Activated naive CD4-positive, alpha-beta T cell (primary cell): ENCODE data around the gene OR2T27.
"Not testable (repeated sequence)": the region's sequence is repeated elsewhere in the genome, so short reads cannot be mapped to it uniquely, and the experiment has no call there.

ENCODE experiments used
- DNase-seq, 4 experiments: peaks; one replicate each; lab custom pipeline; 2025; lab: John Stamatoyannopoulos, UW

The OR2T27 gene, protein sequence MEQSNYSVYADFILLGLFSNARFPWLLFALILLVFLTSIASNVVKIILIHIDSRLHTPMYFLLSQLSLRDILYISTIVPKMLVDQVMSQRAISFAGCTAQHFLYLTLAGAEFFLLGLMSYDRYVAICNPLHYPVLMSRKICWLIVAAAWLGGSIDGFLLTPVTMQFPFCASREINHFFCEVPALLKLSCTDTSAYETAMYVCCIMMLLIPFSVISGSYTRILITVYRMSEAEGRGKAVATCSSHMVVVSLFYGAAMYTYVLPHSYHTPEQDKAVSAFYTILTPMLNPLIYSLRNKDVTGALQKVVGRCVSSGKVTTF

DNA sequence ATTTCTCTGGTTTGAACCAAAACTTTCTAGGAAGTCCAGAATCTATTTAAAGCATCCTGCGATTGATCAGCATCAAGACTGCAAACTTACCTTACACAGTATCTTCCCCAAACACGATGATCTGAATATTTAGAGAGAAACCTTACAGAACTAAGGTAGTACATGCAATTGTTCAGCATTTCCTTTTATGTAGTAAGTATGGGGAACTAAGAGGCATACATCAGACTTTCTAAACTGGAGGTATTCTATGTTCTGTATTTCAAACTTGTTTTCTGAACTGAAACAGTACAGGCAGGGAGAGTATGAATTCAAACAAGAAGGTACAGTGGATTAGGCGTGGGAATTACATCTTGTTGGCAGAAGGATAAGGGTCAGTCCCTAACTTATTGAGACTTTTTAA, at the start of gene OR2T27:
Gene OR2T27 (minus strand): TSS at position 175 of the 400 bp plus-strand sequence. CDS start 4,644 bp downstream, outside the sequence.
- not testable (repeated sequence) for DNase-seq

DNA sequence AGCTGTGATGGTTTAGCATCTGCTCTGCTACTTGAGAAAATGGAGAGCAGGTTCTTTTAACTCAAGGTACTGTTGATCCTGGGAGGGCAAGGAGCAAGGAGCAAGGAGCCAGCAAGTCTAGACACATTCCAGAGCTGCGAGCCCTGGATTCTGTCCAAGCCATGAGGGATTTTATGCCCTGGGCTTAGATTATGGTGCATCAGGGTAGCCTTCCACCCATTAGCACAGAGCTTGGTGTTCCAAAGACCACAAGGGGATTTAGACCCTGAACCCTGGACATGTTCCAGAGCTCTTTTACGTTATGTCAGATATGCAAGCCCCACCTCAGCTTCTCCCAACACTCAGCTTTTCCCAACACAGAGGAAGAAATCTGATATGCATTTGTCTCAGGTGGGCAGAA, 49.3 kb upstream of the OR2T27 start:
- no peak for DNase-seq

DNA sequence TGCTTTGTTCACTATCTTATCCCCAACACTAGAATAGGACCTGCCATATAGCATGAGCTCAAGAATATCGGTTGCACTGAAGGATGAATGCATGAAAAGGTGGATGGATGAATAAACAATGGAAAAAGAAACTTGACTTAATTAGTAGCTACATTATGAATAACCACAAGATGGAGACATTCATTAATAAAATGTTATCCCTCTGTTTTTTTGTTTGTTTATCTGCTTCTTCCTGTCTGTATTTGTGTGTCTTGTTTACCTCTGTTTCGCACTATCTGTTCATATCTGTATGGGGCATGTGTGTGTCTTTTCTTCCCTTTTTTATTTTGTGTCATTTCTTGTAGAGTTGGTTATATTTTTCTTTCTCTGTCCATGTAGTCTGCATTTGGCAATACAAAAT, 48.3 kb upstream of the OR2T27 start:
- DNase-seq, result no peak

DNA sequence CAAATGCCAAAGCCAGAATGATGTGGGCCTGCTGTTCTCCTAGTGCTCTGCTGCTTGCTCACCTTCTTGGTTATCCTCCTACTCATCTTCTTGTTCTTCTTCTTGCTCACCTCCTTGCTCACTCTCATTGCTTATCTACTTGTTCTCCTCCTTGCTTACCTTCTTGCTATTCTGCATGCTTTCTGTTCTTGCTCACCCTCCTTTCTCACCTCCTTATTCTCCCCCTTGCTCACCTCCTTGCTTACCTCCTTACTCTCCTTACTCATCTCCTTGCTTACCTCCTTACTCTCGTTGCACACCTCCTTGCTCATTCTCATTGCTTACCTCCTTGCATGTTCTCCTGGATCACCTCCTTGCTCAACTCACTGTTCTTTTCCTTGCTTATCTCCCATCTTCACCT, 47.4 kb upstream of the OR2T27 start, which contains the start of gene OR14I1:
Gene OR14I1 (minus strand): TSS at position 53 of the 400 bp plus-strand sequence.
- DNase-seq, result no peak

DNA sequence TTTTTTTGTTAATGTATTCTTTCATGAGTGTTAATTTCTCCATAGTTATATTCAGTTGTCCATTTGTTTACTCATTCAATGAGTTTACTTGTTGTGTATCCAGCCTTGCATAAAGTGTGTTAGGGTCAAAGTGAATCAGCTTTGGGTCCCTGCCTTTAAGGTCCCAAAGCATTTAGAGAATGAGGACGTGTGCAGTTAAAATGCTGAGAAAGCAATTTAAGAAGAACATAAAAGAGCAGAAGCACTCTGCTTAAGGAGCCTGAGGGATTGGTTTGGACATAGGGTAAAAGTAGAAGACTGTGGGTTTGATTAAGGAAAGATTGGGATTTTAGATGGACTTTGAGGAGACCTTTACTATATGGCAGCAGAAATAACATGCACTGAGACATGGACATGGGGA, 43.8 kb upstream of the OR2T27 start:
- DNase-seq, result no peak

DNA sequence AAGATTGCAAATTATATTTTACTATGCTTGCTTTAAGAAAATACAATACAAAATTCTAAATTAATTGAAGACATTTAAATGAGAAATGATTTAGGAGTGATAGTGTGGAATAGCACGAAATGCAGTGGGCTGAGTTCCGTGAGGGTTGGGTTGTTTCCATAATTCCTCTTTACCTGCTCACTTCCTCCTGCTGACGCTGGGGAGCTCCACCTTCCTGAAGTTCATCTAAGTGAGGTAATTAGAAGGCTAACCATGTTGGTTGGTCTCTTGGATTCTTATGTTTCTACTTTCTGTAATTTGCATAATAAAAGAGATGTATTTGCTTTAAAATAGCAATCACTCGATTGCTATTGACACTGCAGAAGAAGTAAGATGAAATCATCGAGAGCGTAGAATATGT, 42.6 kb upstream of the OR2T27 start:
- DNase-seq, result no peak

DNA sequence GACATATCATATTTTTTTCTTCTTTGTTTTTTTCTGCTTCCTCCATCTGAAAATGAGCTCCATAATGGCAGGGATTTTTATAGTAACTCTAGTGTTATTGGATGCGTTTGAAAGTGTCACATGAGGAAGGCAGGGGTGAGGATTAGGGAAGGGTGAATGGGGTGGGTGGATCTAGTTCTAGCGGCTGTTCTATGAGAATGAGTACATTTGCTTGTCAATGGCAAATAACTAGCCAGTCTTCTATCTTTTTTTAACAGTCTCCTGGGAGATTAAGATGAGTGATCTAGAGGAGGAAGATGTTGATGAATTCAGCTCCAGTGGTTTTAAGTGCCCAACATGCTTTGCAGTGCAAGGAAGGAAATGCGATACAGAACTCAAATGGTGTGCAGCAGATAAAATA, 41.4 kb upstream of the OR2T27 start:
- DNase-seq, result no peak

DNA sequence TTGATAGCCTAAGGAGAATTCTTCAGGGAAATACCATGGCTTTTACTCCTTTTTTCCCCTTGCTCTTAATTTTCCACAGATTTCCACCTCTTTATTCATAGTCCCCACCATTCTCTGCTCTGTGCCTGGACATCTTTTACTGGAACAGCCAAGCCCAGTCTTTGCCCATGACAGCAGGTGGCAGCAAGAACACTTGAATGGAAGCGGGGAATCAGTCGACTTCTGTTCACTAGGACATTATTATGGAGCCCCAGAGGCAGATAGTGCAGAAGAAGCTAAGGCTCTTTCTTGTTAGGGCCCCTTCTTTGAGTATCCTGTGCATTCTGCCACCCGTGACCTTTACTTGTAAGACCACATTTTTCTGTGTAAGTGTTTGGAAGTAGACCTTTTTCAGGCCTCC, 40.9 kb upstream of the OR2T27 start:
- DNase-seq, result no peak

DNA sequence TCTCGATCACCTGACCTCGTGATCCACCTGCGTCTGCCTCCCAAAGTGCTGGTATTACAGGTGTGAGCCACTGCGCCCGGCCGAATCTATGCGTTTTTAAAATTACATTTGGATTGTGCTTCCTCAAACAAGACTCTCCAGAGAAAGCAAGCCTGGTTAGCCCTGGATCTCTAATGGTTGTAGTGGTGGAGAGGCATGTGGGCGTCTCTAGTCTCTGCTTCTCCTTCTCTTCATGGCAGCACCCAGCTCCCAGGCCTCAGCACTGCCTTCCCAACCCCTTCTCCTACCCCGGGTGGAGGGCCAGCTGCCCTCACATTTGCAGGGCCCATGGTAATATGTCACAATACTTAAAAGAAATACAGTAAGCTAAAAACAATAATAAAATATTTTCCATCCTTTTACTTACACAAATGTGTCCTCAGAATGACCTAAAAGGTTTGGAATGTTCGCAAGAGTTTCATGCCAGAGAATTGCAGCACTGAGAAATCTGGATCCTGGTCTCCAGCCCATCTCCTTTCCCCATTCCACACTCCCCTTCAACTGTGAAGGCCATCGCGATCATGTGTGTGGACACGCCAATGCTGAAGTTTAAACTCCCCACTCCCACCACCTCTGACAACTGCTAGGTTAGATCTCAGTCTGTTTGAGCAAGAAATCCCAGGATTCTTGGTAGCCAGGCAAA, 40.3 kb upstream of the OR2T27 start:
- no peak for DNase-seq

DNA sequence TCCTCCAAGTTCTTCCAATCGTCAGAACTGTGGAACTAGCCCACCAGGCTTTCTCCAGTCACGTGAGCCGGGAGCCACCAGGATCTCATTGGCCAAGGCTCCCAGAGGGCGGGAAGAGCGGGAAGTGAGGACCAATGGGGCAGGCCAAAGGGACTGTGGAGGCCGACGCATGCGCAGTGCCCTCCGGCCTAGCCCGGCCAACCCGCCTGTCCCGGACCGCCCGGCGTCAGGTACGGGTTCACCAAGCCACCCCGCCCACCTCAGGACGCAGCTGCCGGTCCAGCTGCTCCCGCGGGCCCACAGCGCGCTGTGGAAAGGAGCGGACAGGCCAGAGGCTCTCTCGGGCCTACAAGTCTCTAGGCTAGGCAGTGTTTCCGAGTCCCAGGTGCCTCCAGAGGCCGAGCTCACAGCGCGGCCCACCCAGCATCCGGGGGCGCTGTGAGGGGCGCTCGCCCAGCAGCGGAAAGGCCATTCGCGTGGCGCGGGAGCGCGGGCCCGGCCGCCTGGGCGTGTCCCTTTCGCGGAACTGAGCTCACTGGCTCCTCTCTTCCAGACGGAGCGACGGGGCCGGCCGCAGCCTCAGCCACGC, 36.3 kb upstream of the OR2T27 start:
- no peak for DNase-seq

DNA sequence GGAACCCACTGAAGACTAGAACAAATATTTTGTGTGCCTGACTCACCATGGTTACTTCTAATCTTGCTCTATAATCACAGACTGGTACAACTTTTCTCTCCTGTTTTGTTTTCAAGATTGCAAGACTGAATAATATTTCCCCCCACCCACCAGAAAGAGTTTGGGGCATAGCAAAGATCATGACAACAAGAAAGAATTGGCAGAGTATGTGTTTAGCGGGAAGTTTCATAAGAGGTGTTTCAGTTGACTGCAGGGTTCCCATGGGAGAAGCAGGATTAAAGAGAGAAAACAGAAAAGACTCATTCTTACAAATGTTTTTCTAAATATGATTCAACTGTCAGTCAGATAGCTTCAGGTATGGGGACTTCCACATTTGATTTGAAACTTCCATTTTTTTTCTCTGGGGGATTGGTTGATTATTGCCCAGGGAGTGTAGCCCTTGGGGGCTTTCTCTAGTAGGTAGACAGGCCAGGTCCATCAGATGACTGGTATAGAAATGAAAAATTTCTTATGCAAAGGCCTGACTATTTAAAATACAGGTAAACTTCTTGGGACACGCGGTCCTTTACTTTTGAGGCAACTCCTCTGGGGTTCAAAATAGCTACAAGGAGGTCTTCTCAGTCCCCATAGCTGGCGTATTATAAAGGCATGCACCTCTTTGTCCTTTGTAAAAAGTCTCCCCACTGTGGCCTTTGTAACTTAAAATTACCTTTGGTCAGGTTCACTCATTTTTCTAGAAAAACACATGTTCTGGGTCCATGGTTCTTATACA, 33.4 kb upstream of the OR2T27 start:
- DNase-seq, result no peak

DNA sequence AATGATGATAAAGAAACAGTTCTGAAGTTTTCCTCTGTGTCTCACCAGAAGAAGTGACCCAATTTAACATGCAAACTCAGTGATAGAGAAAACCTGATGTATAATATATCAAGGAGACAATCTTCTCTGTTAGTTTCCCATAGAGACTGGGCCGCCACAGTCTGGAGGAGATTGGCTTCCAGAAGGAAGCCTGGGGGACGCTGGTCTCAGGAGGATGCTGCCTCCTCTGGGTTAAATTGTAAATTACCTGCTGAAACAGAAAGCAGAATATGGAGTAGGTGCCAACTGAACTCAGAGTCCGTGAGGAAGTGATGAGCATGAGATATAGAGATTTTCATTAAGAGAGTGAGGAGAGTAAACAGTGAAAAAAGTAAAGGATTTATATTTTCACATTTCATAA, 31.5 kb upstream of the OR2T27 start:
- DNase-seq, result no peak

DNA sequence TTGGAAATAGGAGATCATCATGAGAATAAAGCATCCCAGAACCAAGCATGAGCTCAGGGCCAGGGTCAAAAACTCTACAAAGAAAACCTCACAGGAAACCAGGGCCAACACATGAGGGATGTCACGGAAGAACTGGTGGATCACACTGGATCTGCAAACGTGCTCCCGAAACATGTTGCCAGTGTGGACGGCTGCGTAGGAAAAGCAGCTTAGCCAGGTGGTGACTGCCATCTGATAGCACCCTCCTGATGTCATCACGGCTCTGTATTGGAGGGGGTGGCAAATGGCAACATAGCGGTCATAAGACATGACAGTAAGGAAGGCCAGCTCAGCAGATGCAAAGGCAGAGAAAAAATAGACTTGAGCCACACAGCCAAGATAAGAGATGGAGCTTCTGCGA, 26.3 kb upstream of the OR2T27 start:
- no peak for DNase-seq

DNA sequence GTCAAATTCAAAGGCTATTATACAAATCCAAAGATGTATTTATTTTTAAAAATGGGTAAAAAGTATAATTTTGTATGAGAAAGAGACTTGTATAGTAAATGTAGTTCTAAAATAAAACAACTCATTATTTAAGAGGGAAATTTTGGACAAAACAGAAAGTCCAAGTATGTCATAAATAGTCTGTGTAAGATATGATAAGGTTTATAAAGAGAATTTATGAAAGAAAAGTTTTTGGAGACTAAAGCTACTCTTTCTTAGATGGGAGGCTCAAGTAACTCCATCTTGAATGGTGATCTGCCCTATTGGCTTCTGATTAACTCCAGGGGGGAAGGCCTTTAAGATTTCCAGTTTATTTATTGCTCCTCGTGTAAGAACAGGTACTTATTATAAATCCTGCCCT, 14.7 kb upstream of the OR2T27 start:
- no peak for DNase-seq

DNA sequence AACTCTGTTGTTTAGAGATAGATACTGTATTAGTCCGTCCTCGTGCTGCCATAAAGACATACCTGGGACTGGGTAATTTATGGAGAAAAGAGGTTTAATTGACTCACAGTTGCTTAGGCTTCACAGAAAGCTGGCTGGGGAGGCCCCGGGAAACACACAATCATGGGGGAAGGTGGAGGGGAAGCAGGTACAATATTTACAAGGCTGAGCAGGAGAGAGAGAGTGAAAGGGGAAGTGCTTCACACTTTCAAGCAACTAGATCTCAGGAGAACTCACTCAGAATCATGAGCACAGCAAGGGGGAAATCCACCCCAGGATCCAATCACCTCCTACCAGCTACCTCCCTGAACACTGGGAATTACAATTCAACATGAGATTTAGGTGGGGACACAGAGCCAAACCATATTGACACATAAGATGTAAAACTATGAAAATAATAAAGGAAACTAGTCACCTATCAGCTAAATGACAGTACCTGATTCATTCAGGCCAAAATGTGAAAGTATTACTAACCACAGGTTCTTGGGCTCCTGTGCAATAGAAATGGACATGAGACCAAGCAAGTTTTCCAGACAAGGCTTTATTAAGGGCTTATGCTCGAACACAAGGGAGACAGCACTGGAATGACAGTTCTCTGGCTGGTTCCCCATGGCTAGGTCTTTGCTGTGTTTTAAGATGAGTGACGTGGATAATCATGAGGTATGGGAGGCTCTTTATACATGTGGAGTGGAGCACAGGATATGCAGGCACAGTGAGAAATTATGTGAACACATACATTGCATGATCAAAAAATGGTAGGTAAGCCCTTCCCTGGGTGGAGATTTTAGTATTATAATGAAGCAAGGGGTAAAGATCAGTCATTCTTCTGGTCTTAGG, 8.4 kb upstream of the OR2T27 start:
- not testable (repeated sequence) for DNase-seq

DNA sequence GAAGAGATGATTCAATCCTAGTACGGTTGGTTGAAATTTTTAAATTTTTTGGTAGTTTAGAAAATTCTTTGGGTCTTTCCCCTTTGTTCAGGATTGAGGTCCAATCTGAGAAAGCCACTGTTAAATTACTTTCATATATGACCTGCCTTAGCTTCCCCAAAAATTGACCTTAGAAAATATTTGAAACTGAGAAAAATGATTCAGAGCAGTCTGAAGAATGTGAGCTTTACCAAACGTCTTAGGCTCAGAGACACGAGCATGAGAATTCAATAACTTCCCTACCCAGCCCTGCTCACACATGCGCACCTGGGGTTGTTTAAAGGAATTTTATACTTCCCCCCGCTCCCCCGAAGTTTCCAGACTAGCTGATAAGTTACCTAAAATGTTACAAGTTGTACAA, 1.5 kb upstream of the OR2T27 start:
- not testable (repeated sequence) for DNase-seq

DNA sequence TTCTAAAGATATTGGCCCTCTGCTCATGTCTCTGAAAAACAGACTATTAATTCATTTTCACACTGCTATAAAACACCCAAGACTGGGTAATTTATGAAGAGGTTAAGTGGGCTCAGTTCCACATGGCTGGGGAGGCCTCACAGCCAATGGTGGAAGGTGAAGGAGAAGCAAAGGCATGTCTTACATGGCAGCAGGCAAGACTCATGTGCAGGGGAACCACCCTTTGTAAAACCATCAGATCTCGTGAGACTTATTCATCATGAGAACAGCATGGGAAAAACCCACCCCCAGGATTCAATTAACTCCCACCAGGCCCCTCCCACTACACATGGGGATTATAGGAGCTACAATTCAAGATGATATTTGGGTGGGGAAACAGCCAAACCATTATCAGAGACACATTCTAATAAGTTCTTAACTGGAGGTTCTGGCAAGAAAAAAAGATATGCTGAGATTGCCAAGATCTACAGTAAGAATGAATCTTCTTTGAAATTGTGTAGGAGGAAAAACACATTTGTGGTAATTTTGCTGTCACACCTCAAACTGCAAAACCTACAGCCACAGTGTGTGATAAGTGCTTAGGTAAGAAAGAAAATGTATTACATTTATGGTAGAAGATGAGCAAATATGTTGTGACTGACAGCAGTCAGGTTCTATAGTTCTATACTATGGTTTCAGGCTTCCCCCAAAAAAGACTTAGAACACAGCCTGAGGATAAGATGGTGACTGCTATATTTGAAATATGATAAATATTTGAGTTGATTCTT, 6.4 kb downstream of the OR2T27 start:
- not testable (repeated sequence) for DNase-seq

DNA sequence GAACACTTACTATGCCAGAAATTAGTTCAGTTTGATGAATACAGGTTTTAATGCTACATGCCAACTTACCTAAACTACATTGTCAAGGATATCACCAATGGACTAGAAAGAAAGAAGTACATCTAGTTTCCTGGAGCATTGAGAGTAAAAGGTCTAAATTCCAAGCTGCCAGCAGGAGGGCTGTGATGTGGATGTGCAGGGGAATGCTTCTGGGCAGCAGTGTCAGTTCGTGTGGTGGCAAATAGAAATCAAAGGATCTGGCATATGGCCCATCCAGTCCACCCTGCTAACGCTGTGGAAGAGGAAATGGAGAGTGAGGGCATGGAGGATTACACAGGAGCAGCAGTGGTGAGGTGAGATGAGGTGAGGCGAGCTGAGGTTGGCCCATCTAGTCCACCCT, 10.2 kb downstream of the OR2T27 start, which contains the start of gene OR2T35:
Gene OR2T35 (minus strand): TSS at position 101 of the 400 bp plus-strand sequence. CDS start 6,020 bp downstream, outside the sequence.
- DNase-seq, result not testable (repeated sequence)

DNA sequence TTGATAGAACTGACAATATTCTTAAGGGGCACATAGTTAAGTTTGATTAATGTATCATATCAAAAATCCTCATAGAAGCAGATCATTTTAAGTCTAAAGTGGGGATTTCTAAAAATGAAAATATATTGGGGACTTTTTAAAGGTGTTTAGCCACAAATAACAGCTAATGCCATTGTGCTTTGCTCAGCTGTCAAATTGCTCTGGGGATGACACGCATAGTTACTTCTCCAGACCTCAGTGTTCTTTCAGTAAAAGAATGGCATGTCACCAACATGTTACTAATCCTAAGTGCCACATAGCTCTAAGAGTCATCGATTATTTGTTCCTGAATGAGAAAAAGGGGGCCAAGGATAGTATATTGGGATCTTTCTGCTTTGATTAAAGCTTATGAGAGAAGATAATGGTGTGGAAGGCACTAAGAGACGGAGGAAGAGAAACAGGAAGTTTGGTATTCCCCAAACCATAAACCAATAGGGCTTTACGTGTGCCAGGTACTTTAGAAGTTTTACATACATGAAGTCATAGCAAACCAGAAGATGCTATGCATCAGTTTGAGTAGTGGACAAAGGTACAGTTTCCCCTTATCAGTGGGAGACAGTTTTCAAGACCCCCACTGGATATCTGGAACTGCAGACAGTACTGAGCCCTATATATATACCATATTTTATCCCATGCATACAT, 12.2 kb downstream of the OR2T27 start:
- not testable (repeated sequence) for DNase-seq

DNA sequence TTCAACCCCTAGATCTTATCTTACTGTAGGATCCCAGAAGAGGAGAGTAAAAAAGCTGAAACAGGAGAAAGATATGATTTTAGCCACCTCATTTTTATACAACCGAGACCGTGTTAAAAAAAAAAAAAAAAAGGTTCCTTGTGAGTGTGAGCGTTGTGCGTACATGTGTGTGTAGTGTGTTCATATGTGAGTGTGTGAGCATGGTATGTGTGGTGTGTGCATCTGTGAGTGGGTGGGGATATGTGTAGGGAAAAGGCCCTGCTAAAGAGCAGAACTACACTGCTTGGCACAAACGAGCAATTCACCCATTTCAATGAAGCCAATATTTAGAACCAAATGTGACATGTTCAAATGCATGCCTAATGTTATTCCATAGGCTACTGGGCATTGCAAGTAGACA, 13.7 kb downstream of the OR2T27 start:
- not testable (repeated sequence) for DNase-seq
